ENCODE data around the gene KMT2E.
A peak's percentile ranks its signal among the peaks of the same experiment; 100 is the strongest.

KMT2E gene

GRCh38 chr7:105010504-105011130 is 3.4 kb upstream of the KMT2E start:
- FAIRE-seq = no peak

DNA sequence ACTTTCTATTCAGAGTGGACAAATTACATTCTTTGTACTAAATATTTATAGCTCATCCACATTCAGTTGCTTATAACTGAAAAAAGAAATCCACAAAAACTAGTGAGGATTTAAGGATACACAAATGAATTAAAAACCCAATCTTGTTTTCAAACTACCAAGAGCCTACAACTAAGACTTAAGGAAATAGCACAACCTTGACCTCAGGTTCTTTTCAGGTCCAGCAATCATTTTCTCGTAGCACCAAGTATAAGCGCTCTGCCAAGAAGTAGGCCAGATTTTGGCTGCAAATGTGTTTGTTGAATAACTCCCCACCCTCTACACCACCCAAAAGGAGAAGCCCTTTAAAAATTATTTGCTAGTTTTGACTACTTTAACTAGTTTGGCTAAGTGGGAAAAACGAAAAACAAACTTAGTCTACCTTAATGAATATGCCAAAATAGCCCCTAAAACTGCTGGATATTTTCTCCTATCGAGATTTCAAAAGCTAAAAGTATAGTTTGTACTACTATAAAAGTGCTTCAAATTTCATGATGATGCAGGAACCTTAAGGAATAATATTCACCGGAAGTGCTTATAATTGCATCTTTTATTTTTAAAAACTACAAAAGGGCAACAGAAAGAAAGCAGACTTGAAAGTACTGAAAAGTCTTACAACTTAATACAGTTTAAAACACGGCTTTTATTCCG is 2.7 kb upstream of the KMT2E start:
- FAIRE-seq = no peak

GRCh38 chr7:105011831-105012502 is 2.0 kb upstream of the KMT2E start:
- no peak for FAIRE-seq

GRCh38 chr7:105012503-105013220 is 1.3 kb upstream of the KMT2E start:
- peak; percentile 12 for FAIRE-seq

GRCh38 chr7:105013221-105013815 is 687 bp upstream of the KMT2E start:
- FAIRE-seq = no peak

- no peak for FAIRE-seq
These were observed 836 bp downstream of the KMT2E start for GRCh38 chr7:105014693-105015389.

DNA sequence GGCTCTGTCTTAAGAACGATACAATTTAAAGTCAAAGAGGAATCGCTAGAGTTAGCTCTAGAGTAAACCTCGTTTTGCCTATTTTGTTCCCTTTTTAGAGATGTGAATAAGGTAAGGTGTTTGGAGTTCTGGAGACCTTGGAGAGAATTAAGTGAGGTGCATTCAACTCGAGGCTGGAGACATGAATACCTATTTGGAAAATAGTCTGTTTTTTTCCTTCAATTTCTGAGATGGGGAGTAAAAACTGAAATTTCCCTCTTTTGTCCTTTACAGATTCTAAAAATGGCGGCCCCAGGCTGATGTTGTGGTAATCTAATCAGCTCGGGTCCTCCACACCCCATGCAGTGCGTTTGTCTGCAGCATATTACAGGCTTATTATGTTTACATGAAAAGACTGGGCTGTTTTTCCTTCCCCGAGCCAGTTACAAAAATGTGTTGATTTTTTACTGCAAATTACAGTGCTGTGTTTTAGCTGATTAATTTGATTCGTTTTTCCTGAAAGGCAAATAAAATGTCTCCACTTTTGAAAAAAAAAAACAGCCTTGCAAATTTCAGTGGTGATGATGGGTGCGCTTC is 1.5 kb downstream of the KMT2E start:
- no peak for FAIRE-seq

GRCh38 chr7:105016068-105016708 is 2.2 kb downstream of the KMT2E start:
- FAIRE-seq = no peak

GRCh38 chr7:105016709-105017656 is 3.0 kb downstream of the KMT2E start:
- FAIRE-seq = peak; percentile 31

GRCh38 chr7:105017657-105018365 is 3.8 kb downstream of the KMT2E start:
- FAIRE-seq = peak; percentile 31

DNA sequence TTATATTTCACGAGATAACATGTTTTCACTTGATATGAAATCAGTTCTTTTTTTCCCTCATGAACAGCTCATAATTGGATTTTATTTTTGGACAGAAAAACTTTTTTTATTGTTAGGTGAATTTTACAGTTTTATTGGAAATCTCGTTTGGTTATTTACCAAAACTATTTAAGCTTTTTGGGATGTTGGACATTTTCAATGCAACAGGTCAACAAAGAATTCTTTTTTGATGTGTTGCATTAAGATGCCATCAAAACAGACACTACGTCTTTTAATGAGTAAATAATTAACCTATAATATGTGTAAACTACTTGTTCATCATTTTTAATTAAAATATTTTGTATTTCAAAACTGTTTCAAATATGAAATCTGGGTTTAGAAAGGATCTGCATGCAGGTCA is 5.3 kb downstream of the KMT2E start:
- no peak for FAIRE-seq

- no peak for FAIRE-seq
These were observed 6.9 kb downstream of the KMT2E start for GRCh38 chr7:105020926-105021325.

DNA sequence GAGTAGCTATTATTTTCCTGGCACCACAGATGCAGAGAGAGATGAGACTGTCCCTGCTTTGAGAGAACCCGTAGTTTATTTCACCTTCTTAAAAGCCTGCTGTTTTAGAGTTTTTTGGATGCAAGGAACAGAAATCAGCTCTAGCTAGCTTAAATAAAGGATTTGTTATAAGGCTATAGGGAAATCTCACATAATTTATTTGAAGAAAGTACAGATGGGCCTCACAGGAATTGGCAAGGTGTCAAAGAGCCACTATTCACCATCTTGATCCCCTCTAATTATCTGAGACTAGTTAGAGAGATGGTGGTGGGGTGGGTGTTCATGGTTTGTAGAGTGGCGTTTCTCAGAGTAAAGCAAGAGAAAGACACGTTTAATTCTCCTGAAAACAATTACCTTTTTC is 7.3 kb downstream of the KMT2E start:
- no peak for FAIRE-seq

- no peak for FAIRE-seq
These were observed 8.0 kb downstream of the KMT2E start for GRCh38 chr7:105021967-105022366.

GRCh38 chr7:105022458-105022857 is 8.5 kb downstream of the KMT2E start:
- no peak for FAIRE-seq

GRCh38 chr7:105024734-105025133 is 10.7 kb downstream of the KMT2E start:
- FAIRE-seq = no peak

GRCh38 chr7:105026750-105027149 is 12.7 kb downstream of the KMT2E start:
- FAIRE-seq = no peak

- FAIRE-seq = no peak
These were observed 13.3 kb downstream of the KMT2E start for GRCh38 chr7:105027176-105027853.

- no peak for FAIRE-seq
These were observed 14.0 kb downstream of the KMT2E start for GRCh38 chr7:105028004-105028403.
